ENCODE results near the gene LDB3.

Gene LDB3

DNA sequence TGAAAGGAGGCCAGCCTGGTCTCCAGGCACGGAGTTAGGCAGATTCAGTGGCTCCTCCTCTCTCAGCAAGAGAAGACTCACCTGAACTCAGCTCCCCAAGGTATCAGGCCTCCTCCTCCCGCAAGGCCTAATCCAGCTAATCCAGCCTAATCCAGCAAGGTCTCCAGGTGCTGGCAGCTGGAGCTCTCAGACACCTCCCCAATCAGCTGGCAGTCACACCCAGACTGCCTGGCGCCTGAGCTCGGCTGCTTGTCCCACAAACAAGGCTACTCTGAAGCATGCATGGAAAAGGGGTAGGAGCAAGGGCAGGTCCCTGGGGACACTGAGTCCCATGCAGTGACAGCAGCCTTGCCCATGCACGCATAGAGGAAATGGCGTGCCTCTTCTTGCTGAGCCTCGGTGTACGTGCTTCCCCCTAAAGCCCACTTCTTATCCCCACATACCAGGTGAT lies 17.3 kb upstream of the LDB3 start:
- no peak for DNase-seq (ENCODE audit: low read depth)

DNA sequence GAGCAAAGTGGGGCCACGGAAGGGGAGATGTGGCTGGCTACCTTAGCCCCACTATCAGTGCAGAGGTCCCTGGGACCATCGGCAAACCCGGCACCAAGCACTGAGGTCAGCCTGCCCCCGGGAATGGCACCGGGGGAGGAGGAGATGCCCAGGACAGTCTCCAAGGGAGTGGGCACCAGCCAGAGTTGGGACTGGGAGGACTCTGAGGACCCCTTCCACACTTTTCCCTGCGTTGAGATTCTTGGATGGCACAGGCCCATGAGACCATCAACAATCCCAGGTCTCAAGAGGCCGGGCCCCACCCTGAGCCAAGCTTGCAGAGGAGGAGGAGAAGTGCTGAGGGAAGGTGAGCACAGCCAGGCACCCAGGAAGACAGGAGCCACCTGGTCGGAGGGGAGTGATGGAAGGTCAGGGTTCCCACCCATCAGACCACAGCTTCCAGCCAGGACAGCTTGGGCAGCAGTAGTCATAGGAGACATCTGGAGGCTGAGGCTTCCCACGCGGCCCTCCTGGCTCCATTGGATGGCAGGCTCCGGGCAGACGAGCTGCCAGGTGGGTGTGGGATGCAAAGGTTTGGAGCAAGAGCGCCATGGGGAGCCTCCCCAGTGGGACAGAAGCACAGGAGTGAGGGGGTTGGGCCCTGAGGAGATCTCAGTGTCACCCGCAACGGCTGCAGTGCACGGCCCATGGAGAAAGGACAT lies 16.5 kb upstream of the LDB3 start:
- no peak for DNase-seq (ENCODE audit: low read depth)

DNA sequence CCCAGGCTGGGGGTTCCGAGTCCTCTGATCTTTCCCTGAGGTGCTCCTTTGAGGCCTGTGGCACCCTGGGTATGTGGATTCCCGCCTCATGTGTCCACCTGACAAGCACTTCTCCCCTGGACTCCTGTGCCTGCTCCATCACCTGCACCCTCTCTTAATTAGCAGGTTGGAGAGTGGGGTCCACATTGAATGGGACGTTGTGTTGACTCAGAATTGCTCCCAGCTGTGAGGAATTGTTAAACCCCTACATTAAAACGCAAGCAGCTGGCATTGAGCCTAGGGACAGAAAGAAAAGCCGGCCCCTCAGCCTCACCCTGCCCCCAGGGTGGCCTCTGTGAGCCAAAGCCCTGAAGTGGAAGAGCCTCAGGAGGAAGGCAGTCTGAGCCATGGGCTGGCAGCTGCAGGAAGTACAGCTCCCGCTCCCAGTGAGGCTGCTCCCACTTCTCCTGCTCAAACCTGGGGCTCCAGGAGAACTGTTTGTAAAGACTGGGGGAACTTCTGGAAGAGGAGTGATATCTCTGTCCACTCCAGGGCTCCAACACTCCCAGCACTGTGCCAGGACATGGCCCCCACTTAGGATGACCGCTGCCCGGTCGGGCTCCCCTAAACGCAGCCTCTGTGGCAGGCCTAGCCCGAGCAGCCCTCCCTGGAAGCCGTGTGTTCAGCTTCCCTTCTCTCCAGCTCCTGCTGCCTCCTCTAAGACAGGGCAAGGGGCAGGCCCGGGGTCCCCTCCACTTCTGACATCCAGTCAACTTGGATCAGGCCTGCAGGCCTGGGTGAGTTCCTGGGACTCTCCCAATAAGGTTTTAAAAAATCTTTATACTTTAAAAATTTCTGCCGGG lies 15.7 kb upstream of the LDB3 start:
- no peak for DNase-seq (ENCODE audit: low read depth)

DNA sequence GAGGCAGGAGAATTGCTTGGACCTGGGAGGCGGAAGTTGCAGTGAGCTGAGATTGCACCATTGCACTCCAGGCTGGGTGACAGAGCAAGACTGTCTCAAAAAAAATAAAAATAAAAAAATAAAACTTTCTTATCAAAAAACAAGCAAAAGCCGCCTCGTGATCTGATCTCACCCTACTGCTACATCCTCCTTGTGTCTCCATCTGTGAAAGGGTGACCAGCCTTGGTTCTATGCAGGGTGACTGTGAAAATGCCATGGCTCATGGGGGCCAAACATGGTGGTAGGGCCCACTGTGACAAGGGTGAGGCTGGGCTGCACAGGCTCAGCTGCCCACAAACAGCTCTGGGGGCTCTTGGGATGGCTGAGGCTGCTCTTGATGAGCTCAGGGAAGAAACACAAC lies 14.9 kb upstream of the LDB3 start:
- no peak for DNase-seq (ENCODE audit: low read depth)

DNA sequence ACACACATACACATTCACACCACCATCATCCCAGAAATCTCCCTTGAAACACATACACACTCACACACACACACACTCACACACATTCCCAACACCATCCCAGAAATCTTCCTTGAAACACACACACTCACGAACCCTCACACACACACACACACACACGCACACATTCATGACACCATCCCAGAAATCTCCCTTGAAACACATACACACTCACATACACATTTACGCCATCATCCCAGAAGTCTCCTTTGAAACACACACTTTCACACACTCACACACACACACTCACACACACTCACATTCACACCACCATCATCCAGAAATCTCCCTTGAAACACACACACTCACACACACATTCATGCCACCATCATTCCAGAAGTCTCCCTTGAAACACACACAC lies 14.3 kb upstream of the LDB3 start:
- DNase-seq (ENCODE audit: low read depth), result no peak

DNA sequence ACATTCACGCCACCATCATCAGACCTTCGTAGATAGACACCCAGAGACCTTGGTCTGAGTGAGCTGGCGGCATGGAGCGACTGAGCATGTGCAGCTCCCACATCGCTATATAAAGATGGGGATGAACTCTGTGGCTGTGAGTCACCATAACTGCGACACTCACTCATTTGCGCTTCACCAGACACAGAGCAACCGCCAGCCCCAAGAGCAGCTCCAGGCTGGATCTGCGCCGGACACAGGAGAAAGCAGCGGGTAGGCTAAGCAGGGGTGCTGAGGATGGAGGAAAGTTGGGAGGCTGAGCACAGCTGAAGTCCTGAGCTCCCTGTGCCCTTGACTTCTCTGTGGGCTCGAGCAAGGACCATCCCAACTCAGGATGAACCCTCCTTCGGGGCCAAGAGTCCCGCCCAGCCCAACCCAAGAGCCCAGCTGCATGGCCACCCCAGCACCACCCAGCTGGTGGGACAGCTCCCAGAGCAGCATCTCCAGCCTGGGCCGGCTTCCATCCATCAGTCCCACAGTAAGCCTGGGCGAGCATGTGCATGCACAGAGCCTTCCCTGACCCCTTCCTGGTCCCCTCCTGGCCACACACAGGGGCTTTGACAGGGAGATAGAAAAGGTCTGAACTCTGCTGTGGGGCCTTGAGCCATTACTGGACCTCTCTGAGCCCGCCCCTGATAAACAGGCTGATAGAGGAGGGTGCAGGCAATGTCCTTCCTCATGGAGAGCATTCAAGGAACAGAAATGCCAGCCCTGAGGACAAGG lies 13.7 kb upstream of the LDB3 start, which contains the start of gene OPN4:
TSS of gene OPN4 (plus strand) at position 137 of the 762 bp plus-strand sequence. CDS start at position 374, 237 bp downstream.
- DNase-seq (ENCODE audit: low read depth), result peak; percentile 18

DNA sequence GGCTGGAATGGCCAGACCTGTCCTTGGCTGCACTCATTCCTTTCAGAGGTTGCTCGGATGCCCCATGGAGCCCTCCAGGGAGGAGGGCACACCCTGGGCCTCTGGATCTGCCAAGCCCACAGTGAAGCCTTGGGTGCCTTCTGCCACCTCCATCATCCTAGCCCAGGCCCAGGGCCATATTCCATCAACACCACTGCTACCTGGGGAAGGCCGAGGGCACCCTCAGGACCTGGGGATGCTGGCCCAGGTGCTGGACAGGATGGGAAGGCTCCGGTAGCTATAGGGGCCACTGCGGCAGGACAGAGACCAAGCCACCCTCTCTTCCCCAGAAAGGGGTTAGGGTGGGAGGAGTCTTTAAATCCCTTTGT lies 13.2 kb upstream of the LDB3 start:
- no peak for DNase-seq (ENCODE audit: low read depth)

DNA sequence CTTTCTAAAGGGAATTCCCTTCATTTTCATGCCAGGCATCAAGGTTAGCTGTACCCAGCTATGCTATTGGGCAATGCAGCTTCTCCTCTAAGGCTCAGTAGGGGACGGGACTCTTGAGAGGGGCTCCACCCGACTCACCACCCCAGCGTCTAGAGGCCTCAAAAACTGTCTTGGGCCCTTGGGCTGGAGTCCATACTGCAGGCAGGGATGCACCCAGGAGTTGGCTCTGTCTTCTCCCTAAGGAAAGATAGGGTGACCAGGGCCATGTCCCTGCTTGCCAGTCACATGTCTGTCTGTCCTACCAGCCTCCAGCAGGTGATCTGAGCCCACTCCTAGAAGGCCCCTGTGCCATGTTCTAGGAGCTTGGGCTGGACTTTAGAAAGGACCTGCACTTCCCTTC lies 12.7 kb upstream of the LDB3 start:
- no peak for DNase-seq (ENCODE audit: low read depth)

DNA sequence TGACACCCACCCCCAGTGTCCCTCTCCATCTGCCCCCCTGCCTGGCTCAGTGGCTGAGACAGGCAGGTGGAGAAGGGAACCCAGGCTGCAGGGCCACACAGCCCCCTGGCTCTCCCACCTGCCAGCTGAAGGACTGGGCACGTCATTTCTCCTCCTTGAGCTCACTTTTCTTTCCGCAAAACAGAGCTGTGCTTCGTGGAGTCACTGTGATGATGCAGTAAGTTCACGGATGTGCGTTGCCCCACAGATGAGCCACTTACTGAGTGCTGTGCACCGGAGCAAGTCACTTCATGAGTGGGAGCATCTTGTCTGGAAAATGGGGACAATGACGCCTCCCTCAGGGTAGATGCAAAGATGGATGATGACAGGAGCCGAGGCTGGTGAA lies 11.3 kb upstream of the LDB3 start:
- no peak for DNase-seq (ENCODE audit: low read depth)

DNA sequence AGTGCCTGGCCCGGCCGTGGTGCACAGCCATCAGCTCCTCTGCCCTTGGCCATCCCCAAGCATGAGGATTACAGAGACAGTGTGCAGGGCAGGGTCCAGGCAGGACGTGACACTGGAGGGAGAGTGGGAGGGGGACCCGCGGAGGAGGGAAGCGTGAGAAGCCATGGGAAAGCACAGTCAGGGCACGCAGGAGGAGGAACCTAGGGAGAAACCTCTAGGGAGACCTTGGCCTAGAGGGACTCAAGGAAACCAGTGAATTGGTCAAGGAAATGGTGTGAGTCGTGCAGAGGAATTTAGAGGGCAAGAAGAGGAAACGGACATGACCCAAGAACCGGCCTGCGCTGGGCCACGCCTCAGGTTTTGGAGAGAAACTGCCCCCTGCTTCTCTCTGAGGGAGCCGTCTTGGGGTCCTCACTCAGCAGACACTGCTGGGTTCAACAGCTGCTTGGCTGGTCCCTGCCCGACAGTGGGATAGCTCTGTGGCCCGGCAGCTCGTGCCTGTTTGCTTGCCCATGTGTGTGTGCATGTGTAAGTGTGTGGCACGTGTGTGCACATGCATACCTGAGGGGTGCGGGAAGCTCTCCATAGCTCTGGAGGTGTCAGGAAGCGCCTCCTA lies 10.8 kb upstream of the LDB3 start:
- DNase-seq (ENCODE audit: low read depth), result no peak

DNA sequence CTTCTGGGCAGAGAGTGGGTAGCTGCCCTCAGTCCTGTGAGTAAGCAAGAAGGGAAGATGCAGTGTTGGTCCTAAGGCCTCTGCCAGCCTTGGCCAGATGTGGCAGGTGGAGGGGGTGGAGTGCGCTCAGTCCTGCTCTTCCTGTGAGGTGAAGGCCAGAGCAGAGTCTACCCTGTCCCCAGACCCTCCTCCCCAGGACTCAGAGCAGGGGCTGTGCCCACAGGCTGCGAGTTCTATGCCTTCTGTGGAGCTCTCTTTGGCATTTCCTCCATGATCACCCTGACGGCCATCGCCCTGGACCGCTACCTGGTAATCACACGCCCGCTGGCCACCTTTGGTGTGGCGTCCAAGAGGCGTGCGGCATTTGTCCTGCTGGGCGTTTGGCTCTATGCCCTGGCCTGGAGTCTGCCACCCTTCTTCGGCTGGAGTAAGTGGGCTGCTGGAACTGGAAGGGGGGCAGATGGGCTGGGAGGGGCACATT lies 10.0 kb upstream of the LDB3 start:
- no peak for DNase-seq (ENCODE audit: low read depth)

DNA sequence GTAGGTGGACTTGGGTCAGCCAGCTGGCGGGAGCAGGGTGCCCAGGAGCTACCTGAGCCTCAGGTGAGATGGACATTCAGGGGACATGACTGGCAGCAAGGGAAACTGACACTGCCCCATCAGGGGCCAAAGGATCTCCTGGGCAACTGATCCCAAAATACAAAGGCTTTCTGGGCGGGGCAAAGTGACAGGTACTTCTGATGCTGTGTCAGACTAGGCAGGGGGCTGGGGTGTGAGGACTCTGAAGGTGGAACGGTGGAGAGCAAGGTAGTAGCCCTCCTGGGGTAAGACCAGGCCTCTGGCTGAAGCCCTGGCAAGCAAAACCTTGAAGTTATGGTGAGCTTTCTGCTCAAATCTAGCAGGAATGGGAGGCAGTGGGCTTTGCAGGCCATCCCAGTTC lies 9.6 kb upstream of the LDB3 start:
- DNase-seq (ENCODE audit: low read depth), result no peak

DNA sequence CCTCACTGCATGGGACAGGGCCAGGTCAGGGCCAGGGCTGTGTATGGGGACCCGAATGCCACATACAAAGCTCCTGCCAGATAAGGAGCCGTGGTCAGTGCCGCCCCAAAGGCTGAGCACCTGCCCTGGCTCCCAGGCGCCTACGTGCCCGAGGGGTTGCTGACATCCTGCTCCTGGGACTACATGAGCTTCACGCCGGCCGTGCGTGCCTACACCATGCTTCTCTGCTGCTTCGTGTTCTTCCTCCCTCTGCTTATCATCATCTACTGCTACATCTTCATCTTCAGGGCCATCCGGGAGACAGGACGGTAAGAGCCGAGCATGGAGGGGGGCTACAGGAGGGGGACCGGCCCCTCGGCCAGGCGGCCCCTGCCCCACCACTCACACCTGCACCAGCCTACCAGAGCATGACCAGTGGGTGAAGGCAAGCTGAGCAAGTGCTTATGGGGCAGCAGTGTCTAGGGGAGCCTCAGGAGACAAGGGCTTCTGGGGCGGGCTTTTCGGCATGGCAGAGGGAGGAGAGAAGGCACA lies 9.1 kb upstream of the LDB3 start:
- DNase-seq (ENCODE audit: low read depth), result no peak

DNA sequence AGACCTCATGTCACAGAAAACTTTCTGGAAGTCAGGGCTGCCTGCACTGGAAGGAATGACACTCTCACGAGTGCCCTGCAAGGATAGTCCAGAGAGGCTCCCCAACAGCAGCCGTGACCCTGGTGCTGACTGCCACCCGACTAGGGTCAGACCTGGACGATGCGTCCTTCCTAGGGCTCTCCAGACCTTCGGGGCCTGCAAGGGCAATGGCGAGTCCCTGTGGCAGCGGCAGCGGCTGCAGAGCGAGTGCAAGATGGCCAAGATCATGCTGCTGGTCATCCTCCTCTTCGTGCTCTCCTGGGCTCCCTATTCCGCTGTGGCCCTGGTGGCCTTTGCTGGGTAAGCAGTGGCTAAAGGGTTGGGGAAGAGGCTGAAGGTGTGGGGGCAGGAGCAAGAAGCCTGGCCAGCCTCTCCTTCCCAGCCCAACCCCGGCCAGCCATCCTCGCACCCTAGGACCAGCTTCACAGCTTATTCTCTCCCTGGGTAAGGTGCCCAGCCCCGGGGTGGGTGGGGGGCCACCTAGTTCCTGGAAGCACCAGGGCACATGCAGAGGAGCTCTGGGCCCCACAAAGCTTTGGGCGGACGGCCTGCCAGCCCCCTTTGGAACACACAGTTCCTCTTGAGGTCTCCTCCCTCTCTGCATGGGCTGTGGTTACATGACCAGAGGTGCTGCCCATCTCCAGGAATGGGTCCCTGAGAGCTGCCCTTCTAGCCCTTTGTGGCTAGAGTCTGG lies 8.4 kb upstream of the LDB3 start:
- DNase-seq (ENCODE audit: low read depth), result no peak

DNA sequence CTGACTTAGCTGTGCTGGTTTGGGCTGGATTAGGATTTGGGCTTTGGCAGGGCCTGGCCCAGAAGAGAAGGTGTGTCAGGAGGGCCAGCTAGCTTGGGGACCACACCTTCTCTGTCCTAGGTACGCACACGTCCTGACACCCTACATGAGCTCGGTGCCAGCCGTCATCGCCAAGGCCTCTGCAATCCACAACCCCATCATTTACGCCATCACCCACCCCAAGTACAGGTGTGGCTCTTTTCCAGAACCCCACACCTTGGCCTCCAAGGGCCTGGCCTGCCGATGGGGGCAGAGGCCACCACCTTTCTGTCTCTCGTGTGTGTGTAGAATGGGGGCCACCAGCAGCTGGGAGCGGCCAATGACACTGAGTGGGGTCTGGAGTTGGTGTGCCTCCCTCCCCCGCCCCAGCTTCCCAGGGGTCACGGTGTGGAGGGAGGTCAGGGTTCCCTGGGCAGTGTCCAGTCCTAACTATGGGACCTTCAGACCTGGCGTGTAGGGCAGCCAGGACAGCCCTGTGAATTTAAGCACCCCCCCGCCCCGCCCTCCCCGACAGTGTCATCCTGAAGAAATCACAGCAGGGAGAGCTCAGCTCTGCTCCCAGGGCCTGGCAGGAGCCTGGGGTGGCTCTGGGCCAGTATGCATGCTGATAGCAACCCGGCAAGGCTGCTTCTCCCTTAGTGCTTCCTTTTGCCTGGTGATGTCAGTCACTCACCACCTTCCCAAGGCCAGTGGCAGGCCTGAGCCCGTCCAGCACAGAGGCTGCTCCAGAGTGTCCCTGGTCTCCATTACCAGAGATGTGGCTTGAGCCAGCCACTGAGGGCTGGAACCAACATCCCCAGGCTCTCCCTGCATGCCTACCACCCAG lies 6.9 kb upstream of the LDB3 start:
- DNase-seq (ENCODE audit: low read depth), result no peak

DNA sequence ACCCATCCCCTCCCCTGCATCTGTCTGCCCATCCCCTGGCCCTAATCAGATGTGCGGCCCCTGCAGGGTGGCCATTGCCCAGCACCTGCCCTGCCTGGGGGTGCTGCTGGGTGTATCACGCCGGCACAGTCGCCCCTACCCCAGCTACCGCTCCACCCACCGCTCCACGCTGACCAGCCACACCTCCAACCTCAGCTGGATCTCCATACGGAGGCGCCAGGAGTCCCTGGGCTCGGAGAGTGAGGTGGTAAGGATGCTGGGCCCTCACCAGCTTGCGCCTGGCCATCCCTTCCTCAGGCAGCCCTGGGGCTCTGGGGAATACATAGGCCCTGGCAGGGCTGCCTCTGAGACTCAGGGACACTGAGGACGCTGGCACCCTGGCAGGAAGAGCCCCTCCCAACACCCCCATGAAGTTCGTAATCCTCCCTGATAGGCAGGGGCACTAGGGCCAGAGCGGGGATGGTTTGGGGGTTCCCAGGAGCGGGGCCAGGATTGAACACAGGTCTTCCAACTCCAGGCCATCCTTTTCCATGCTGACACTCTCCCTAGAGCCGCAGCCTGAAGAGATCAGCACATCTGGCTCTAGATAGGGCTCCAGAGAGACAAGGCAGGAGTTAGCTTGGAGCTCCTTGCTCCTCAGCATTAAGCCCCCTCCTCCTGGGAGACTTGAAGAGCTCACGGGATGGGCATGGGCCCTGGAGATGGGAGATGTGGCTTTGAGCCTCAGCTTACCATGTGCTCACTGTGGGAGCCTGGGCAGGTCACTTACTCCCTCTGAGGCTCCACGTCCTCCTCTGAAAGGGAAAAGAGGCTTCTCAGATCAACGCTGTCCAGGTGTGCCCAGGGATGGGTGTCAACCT lies 5.9 kb upstream of the LDB3 start:
- DNase-seq (ENCODE audit: low read depth), result no peak

DNA sequence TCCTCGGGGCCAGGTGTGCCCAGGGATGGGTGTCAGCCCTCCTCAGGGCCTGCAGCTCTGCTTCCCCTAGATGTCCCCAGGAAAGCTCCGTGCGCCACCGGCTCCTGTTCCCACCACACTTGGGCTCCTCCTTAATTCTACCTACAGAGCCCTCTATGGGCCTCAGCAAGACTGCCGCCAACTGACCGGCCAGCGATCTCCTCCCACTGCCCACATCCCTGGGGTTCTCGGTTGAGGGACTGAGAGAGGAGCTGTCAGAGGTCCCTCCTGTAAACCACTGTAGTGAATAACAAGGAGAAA lies 5.3 kb upstream of the LDB3 start:
- DNase-seq (ENCODE audit: low read depth), result no peak

DNA sequence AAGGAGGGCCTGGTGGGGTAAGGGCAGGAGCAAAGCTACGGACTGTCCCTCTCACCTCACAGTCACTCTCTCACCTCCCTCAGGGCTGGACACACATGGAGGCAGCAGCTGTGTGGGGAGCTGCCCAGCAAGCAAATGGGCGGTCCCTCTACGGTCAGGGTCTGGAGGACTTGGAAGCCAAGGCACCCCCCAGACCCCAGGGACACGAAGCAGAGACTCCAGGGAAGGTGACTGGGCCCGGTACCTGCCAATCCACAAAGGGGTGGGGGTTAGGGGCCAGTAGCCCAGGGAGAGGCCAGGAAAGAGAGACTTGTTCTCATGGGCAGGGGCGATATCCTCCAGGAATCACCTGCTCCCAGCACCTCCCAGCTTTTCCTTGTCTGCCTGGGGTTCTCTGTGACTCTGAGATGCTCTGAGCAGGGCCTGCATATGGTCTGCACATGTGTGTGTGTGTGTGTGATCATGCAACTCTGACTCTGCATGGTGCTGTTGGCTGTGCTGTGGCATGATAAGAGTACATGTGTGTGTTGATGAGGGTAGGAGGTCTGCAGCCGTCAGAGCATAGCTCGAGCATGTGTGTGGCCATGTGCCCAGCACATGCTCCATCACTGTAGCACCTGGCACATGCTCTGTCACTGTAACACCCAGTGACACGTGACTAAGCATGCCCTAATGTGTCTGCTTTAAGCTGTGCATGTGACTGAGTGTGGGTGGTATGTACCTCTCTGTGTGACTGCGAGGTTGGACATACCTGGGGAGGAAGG lies 4.6 kb upstream of the LDB3 start:
- DNase-seq (ENCODE audit: low read depth), result no peak

Measured in non-pigmented ciliary epithelial cell (primary cell).